Hippocampal formation (tissue), 2 donors: ENCODE data around the gene GFM1.

Experiments
- DNase-seq, 2 donors: peaks; one replicate each; lab custom pipeline; 2025; lab: John Stamatoyannopoulos, UW

The GFM1 gene

DNA sequence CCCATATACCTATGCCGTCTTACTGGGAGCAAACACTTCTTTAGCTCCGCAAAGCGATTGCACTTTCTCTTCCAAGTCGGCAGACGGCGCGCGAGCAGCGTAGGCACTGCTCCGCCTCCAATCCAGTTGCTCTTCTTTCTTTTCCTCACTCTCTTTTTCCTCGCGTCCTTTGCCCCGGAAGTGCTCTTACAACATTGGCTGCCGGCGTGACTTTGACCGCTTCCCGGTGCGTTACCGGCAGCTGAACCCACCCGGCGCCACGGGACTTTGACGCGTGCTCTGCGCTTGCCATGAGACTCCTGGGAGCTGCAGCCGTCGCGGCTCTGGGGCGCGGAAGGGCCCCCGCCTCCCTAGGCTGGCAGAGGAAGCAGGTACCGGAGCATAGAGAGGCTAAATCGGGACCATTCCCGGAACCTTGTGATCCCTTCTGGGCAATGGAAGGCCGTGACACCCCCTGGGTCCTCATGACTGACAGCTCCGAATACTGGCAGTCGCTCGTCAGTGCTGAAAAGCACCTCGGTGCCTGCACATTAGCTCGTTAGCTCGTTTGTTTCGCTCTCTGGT, at the start of gene GFM1:
Gene GFM1, plus strand, starts transcription at position 183 of the 564 bp plus-strand sequence. Its CDS starts 108 bp downstream, at position 291.
- peak; percentile 90 to 97 for DNase-seq

DNA sequence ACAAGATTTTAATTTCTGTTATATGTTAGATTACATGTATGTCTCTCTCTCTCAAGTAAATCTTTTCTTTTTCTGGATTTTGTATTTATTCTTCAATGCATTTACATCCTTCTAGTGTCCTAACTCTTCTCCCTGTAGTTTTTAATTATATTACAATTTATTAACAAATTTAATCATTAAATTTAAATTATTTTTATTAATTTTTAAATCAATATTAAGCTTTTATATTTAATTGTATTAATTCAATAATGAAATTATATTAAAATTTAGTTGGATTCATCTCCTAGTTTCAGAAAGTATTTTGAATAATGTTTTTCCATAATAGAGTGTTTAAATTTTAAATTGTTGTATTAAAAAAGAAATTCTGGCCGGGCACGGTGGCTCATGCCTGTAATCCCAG, 43.5 kb upstream of the GFM1 start:
- no peak for DNase-seq

DNA sequence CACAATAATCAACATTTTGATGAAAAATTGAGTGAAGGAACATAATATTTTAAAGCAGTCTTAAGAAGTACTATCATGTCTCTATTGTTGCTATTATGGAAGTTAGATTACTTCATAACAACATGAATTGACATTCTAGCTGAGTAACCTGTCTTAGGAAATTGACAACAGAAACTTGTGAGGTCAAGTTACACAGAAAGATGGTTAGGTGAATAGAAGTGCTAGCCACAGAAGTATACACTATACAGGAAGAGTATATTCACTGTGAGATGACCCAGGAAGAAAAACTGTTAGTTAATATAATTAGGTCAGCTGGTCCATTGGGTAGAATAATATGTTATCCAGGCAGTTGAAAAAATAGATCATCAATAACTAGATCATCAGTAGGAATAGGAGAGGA, 42.1 kb upstream of the GFM1 start:
- no peak for DNase-seq

DNA sequence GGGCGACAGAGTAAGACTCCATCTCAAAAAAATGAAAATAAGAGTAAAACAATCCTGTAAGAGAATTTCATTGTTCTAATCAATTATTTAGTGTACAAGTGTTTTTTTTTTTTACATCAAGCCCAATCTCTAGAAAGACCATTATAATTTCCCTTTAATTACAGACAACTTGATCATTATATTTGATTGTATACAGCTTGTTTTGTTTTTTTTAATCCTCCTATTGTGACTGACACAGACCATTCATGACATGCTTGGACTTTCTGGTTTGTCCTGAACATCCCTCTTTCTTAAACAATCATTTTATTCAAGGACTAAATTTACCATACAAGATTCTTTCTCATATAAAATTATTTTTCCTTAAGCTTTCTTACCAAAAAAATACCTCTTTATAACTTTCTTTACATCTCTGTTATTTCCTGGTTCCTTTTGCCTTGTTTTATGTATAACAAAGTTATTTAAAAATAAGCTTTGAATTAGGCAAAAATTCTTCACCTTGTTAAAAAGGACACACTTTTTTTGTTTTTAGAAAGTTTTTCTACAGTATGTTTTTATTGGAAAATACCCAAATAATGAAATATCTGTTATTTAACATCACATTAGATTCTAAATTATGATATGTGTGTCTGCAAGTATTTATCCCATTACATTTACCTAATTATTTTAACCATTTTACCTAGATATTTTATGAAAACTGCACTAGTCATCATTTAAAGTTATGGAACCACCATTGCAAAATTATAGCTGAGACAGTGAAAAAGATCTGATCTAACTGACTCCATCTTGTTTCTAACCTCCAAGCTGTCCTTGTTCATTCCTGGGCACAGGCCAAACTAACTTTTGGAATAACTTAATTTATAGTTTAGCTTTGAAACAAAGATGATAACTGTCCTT, 26.1 kb upstream of the GFM1 start:
- DNase-seq, result no peak

DNA sequence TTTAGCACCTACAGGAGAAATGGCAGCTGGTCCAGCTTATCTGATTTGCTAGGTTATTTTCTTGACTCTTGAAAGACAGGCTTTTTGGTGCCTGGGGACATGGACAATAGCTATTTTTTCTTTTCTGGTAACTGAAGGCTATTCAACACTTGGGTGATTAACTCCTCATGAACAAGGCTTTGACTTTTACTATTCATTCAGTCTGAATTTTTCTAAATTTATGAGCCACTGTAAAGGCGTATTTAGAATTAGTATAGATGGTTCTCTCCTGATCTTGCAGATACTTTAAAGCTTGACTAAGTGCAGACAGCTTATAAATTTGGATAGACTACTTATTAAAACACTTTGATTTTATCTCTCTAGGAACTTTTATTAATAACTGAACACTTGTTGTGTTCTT, 18.4 kb upstream of the GFM1 start:
- DNase-seq, result no peak

DNA sequence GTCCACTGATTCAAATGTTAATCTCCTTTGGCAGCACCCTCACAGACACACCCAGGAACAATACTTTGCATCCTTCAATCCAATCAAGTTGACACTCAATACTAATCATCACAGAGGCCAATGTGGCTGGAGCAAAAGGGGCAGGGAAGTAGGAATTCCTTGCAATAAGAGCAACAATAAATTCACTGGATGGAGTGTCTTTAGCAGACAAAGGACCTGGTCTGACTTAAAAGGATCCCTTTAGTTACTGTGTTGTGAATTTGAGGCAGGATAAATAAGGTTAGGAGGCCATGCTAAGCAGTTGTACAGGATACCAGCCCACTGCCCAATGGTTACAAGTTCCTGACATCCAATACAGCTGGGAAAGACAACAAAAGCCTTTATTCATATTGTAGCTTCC, 12.3 kb upstream of the GFM1 start:
- no peak for DNase-seq

DNA sequence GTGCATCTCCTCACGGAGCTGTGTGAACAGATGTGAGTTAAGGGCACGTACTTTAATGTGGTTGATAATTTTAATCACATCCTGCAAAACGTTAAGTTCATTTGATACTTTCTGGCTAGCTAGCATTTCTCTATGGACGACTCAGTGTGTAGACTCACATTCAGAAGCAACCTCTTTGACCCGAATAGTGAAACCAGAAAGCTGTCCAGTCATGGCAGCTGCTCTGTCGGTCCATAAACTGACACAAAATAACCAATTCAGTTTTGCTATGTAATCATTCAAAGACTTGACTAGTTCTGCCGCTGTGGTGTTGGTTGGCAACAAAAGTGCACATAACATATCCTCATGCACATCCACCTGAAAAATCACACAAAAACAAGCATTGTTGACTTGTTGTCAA, 3.7 kb upstream of the GFM1 start:
- no peak for DNase-seq

DNA sequence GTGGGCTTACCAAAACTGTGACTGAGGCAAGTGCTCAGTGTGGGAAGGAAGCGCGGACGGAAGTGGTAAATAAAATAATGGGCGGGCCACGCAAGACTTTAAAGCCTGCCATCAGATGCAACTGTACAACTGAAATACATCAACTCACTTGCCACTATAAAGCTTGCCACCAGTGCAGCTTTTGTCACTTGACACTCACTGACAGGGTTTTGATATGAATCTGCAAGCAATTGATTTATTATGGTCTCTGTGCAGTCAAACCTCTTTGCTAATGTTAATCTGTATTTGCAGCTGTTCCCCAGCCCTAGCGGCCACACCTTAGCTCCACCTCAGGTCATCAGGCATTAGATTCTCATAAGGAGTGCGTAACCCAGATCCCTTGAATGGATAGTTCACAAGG, 2.3 kb upstream of the GFM1 start:
- DNase-seq, result no peak

DNA sequence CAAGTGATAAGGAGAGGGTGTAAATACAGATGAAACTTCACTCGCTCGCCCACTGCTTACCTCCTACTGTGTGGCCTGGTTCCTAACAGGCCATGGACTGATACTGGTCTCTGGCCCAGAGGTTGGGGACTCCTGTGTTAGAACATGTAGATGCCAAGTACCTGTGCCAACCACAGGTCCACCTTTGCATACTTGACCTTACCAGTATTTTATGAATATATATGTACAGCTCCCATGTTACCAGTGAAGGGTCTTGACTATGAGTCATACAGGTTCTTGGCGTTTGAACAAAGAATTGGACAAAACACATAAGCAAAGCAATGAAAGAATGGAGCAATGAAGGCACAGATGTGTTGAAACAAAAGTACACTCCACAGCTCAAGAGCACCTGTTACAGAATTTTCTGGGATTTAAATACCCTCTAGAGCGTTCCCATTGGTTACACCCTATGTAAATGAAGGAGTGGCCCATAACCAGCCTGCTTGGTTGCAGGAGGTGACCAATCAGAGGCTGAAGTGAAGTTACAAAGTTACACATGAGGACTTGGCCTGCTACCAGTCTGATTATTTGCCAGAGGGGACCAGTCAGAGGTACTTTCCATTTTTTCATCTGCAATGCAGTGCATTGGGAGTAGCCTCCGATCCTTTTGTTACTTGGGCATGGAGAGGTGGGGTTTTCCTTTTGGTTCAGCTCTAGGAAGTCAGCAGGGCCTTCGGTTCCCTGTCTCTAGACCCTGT, 1.7 kb upstream of the GFM1 start:
- no peak for DNase-seq

DNA sequence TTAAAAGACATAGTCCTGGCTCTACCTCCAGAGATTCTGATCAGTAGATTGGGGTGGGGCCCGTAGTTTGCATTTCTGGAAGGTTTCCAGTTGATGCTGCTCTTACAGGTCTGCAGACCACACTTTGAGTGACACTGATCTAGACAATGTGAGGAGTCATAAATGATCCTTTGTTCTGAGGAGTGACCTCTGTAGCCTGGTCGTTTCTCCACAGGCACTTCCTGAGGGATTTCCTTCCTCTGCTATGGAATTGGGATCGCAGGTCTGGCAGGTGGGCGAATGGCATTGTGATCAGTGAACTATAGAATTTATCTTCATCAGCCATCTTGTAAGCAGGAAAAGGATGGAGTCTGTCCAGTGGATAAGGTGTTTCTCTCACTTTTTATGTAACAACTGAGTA, 5.5 kb downstream of the GFM1 start:
- DNase-seq, result no peak

DNA sequence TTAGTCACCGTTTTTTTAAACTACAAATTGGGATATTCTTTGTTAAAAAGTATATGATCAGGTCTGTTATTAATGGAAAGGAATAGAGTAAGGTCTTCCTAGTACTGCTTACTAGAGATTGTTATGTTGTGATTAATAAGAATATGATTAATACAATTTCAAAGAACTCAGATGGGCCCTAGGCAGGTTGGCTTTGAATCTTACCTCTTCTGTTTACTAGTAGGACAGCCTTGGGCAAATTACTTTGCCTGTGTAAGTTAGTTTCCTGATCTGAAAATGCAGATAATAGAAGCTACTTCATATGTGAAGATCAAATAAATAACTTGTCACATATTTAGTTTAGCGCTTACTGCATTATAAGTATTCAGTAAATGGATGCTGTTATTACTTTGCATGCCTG, 6.9 kb downstream of the GFM1 start:
- no peak for DNase-seq

DNA sequence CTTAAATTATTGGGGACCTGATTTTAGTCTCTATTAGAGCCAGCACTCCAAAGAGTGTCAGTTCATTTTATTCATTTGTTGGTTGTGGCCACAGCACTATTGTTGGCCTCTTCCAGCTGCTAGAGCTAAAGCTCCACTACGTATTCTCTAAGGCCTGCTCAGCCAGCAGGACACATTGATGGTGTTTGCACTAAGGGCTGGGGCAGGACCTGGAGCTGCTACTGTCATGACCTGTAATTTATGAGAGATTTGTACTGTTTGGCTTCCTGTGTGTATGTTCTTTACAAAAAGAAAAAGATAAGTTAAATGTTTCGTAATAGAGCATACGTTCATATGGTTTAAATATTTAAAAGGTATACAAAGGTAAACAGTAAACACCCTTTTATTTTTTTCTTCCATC, 8.1 kb downstream of the GFM1 start:
- DNase-seq, result no peak

DNA sequence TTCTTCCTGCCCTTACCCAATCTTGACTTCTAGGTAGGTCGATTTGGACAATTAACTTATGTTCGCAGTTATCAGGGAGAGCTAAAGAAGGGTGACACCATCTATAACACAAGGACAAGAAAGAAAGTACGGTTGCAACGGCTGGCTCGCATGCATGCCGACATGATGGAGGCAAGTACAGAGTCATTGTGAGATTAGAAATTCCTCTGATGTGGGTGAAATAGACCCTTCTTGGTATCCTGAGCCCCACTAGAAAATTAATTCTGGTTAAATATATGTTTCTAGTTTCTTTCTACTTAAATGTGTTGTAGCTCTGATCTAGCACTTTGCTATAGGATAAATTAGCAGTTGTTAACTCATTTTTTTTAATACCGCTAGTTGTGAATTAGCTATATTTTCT, 14.6 kb downstream of the GFM1 start:
- no peak for DNase-seq

DNA sequence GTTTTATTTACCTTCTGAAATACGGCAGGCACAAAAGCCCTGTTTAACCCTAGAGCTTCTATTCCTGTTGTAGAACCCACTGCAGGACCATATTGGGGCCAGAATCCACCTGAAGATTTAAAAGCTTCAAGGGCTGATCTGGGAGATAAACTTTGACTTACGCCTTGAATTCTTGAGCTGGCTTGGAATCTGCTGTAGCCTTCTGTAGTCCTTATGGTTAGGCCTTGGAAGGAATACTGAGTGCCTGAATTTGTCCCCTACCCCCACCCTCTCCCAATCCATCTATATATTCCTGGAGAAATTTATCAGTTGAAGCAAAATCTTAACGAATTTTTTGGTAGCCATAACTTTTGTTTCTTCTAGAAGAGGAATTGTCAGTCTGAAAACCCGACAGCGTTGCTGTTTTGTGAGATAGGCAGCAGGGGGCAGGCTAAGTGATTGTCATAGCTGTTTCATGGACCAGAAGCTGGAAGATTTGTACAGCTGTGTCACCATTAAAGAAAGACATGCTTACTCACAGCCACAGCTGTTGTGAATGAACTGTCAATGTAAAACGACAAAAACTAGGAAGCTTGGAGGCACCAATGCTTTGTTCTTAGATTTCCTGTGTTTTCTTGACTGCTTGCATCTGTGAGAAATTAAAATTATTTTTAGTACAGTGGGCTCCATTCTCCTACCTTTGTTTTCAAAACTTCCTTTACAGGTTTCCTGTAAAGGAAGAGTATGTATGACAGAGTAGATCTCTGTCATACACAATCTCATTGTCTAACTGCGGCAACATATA, 15.3 kb downstream of the GFM1 start:
- peak; percentile 15 to 62 for DNase-seq

DNA sequence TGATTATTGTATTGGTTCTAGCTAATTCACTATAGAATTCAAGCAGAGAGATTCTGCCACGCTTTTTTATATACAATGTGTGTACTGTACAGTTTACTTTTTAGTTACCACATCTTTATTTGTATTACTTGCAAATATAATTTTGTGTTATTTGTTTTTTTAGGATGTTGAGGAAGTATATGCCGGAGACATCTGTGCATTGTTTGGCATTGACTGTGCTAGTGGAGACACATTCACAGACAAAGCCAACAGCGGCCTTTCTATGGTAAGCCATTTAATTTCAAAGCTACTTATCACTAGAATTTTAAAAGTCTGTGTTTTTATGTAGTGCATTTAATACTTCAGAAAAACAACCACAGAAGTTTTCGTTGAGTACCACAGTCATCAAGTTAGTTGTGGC, 16.4 kb downstream of the GFM1 start:
- DNase-seq, result no peak

DNA sequence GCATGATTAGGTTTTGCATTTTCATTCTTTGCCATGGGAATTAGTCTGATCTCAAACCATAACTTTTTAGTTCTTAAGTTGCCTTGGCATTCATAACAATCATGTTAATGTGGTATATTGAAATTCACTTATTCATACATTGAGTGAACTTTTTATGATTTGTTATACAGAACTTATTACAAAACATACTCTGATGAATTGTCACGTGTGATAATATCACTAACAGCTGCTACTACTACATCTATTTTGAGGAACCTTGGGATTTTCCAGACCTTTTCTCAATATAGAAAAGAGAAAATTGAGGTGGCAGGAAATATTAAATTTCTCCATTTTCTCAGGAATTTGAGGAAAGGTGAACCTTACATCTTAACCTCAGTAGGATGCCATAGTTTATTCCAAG, 18.9 kb downstream of the GFM1 start:
- no peak for DNase-seq

DNA sequence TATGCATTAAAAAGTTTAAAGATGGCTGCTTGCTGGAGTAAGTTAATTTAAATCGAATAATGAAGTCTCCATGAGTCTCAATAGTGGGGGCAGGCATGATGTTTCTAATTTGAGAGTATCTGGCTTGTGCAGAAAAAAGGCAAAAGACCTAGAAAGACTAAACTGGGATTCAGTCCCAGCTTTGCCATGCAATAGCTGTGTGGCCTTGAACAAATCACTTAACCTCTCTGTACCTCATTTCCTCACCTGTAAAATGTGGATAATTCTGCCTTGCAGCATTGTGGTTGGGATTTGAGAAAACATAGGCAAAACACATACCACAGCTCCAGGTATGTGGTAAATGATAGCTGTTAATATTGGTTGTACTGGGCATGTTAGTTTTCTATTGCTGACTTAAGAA, 19.5 kb downstream of the GFM1 start:
- DNase-seq, result no peak

DNA sequence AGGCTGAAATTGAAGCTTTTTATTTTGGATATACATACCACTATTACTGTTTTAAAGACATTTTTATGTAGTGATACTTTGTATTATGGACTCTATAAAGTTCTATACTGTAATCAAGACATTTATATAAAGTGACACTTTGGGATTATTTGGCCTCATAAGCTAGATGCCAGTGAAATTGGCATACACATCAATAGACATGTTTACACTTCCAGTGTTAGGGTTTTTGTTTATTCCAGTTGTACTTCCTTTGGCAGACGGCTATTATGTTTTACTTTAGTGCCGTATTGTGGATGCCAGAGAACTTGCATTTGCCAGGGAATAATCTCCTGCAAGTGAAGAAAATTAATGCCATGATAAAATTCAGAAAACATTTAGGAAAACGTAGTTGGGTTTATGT, 22.1 kb downstream of the GFM1 start:
- no peak for DNase-seq

DNA sequence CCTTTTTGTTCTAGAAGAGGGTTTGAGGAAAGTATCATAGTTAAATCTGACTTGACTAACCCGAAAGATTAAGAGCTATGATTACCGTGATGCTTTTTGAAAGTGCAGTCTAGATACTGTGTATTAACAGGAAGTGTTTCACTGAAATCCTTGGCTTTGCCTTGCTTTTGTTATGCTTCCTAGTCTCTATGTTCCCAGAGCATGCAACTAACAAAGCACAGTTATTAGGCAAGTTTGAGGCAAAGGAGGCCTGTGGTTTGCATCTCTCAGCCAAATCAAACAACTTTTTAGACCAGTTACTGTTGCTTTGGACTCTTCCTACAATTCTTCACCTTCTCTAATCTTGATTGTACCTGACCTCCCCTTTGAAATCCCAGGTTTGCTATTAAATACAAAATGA, 24.2 kb downstream of the GFM1 start:
- no peak for DNase-seq

DNA sequence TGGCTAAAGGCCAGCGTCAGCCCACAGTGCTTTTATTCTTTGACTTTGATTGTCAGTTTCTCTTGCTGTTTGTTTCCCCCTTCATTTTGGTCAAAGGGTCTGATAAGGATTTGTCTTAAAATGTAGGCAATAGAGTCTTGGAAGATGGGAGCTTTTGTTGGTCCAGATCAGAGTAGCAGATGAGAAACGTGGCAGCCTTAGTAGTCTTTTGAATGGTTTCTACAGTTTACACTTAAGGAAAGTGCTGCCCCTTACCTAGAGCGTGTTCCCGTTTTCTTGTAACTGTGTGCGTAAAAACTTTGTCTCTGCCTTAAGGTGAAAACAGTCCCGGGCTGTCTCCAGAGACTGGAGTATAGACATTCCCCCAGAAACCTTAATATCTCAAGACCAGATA, 27.5 kb downstream of the GFM1 start:
- no peak for DNase-seq

DNA sequence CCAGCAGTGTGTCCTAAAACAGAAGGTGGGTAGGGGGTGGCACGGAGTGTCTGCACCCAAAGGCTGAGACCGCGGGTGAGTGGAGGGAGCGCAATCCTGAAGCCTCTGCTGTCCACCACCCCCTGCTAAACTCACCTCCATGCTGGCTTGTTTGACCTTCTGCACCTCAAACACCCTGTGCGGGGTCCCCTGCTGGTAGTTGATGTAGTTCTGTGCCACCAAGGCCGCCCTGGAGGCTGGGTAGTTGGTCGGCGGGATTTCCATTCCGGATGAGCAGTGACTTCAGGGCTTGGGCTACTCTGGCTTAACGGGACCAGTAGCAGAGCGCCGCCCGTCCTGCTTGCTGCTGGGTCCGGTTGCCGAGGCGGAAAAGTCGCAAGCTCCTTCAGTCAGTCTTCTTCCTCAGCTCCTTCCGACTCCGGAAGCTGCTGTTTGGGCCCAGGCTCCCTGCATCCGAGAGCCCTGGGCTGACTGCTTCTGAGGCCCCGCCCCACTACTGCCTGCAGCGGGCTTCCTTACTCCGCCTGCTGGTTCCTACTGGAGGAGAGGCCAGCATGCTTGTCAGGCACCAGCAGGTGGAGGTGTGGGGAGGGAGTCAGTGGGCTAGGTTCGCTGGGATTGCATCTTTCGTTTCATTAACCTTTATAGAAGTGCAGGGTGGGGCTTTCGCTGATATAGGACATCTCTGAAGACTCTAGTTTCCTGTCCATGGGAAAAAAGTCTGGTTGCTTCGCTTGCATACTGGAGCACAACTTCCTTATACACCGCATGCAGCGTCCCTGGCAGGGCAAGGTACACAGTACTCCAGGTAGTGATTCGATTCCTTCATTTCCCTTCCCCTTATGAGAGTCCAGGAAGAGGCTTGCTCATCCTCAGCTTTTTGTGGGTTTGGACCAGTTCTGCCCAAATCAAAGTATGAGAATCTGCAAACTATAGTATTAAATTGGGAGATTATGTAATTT, 28.2 kb downstream of the GFM1 start, which contains the start of gene LXN:
Gene LXN, minus strand, starts transcription at position 434 of the 962 bp plus-strand sequence. Its CDS starts 170 bp downstream, at position 264.
- DNase-seq, result peak; percentile 23 to 36
